HG03045 (cell line): Measurements from ENCODE around the gene HDAC9.

Experiments used
- ATAC-seq: cut with Tn5 transposase; IDR thresholded peaks from one replicate; pipeline ENCODE4 v1.9.1; 2021; ENCODE audit warnings: mild to moderate bottlenecking, moderate library complexity; ENCODE audit not compliant: unreplicated experiment

HDAC9 gene

DNA sequence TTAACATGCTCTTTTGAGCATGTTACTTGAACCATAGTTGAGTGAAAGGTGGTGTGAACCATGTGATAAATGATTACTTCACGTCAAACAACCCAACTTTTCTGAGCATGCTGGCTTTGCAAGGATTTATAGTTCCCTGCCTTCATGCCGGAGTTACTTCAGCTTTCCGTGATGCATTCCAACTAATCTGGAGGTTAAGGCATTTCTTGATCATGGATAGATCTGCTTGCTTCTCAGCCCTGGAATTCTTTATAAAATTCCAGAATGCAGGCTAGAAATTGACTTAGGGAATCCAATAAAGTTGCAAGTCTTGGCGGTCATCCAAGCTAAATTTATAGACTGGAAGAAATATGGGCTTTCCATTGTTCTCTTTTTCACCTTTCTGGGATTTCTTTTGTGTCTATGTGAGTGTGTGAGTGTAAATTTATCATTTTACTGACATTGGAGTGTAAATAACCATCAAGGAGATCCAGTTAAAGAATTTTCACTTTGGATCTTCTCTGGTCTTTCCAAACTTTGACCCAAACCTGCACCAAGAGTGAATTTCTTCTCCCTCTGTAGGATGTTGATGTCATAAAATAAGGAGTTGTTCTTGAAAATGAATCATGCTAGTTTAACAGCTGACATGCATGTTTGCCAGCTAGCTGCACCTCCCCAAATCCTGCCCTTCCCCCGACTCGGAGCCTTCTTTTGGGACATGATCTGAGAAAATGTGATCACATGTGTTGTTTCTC, 332.9 kb downstream of the HDAC9 start:
- ATAC-seq, result no peak

DNA sequence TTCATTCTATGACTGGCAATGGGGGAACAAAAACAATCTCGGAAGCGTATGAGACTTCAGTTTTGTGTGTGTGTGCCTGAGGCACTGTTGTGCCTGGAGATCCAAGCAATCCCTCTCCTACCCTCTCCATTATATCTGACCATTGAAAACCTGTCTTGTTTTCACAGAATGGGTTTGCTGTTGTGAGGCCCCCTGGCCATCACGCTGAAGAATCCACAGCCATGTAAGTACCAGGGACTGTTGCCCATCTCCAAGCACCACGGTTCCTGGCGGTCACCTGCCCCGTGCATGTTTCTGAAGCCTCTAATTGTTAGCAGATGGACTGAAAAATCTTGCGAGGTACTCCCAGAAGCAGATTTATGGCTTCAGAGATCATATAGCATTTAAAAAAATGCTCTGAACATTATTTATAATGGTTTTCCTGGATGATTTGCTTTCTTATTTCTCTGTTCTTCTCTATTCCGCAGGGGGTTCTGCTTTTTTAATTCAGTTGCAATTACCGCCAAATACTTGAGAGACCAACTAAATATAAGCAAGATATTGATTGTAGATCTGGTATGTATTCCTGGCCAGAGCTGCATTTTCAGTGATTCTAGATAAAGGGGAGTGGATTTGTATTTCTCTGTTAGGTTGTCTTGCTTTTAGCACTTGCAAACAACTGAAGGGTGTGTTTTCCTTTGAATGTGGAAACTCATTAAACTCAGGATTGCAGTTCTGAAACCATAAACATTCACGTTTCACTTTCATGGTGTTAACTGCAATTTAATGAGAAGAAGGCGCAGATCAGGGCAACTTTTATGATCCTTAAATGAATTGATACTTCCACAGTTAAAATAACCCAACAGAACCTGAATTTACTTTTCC, 333.7 kb downstream of the HDAC9 start:
- ATAC-seq, result no peak

DNA sequence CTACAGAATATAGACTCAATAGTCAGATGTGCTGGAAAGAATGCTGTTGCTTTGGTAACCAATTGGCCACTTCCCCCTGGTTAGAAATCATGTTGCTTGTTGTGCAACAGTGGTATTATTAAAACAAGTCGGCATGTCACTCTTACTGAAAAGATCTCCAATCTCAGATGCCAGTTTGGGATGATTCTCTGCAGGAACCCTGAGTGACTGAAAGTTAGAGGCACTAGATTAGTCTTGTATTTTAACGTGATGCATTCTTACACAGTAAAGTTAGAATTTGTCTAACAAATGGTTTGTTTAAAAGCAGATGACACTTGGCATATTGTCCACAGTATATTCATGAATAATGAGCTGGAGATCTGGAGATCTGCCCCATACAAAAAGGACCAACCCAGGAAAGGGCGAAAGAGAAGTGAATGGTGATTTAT, 334.3 kb downstream of the HDAC9 start:
- no peak for ATAC-seq

- ATAC-seq, result no peak
Observed at GRCh38 chr7:18831419-18831818, 335.9 kb downstream of the HDAC9 start.

DNA sequence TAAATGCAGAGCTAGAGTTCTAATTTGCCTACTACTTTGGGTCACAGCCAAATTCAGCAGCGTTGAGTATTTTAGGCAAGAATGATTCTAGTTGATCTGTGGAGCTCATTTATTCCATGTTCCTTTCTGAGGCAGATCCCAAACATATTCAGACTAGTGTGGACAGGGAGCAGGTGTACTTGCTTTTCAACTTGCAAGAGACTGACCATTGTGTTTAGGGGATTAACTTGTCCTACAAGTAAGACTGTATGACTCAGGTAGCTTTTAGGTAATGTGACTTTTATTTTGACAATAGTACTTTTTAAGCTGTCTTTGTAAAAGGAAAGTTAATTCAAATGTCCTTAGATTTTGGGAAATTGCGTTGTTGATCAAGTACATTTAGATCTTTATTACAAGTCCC, 336.4 kb downstream of the HDAC9 start:
- ATAC-seq, result no peak

- ATAC-seq, result no peak
Observed at GRCh38 chr7:18834577-18834976, 339.0 kb downstream of the HDAC9 start.

DNA sequence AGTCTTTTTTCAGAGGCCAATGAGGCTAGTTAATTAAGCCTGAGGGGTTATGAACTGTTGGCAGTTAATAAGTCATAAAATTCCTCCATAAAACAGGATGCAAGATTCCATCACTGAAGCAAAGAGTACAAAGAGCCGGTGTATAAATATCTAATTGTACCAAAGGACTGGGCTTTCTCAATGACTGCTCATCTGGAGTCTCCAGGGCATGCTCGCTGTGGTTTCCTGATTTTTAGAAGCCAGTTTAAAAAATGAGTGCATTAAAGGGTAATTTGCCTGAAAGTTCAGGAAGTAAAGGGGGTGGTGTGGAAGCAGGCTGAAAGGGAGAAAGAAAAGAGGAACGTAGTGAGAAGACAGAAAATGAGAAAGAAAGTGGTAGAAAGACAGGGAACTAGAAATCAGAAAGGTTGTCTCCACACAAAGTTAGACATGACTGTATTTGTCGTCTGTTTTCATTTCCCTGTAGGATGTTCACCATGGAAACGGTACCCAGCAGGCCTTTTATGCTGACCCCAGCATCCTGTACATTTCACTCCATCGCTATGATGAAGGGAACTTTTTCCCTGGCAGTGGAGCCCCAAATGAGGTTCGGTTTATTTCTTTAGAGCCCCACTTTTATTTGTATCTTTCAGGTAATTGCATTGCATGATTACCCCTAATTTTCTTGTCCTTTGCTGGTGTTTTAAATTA, 339.6 kb downstream of the HDAC9 start:
- no peak for ATAC-seq

- ATAC-seq, result no peak
Observed at GRCh38 chr7:18843979-18844378, 348.4 kb downstream of the HDAC9 start.

DNA sequence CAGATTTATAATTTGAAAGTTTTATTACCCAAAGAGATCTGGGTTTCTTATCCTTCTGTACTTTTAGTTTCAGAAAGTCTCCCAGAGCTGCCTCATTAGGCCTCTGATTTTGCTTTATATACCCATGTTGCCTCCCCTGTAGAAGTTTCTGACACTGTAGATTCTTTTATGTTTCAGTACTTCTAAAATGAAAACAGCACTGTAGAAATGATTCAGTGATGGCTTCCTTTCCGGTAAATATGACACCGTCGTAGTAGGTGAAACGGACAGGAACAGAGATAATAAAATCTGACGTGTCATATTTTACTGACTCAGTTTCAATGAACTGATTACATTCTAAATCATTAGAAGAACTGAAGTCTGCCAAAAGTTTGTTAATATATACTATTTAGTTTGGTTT, 349.2 kb downstream of the HDAC9 start:
- ATAC-seq, result no peak

GRCh38 chr7:18845700-18846099, 350.2 kb downstream of the HDAC9 start:
- no peak for ATAC-seq

- no peak for ATAC-seq
Observed at GRCh38 chr7:18846765-18847215, 351.2 kb downstream of the HDAC9 start.

- ATAC-seq, result no peak
Observed at GRCh38 chr7:18849130-18849529, 353.6 kb downstream of the HDAC9 start.

GRCh38 chr7:18855796-18856195, 360.2 kb downstream of the HDAC9 start:
- no peak for ATAC-seq

DNA sequence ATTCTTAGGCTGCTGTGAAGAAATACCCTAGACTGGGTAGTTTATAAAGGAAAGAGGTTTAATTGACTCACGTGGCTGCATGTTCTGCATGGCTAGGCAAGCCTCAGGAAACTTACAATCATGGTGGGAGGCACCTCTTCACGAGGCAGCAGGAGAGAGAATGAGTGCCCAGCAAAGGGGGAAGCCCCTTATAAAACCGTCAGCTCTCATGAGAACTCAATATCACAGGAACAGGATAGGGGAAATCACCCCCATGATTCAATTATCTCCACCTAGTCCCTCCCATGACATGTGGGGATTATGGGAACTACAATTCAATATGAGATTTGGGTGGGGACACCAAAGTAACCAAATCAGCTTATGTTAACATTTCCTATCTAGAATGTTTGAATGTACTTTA, 362.7 kb downstream of the HDAC9 start:
- no peak for ATAC-seq

GRCh38 chr7:18859318-18859717, 363.8 kb downstream of the HDAC9 start:
- ATAC-seq, result no peak

DNA sequence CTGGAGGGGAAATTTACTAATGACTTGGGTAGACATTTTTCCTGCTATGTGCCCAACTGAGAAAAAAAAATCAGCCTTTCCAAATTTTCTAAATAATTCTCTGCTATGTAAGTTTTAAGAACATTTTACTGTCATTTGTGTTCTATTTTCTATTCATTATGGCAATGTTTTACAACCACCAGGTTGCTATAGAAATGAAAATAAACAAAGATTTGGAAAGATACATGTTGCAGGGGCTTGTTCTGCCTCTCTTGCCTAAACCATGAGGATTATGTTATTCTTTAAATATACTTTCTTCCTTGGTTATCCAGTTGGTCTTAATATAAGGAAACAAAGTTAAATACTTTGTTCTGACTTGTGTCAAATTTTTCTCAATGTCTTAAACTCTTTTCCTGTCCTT, 364.7 kb downstream of the HDAC9 start:
- no peak for ATAC-seq

GRCh38 chr7:18861514-18862118, 366.1 kb downstream of the HDAC9 start:
- ATAC-seq, result peak; percentile 66

DNA sequence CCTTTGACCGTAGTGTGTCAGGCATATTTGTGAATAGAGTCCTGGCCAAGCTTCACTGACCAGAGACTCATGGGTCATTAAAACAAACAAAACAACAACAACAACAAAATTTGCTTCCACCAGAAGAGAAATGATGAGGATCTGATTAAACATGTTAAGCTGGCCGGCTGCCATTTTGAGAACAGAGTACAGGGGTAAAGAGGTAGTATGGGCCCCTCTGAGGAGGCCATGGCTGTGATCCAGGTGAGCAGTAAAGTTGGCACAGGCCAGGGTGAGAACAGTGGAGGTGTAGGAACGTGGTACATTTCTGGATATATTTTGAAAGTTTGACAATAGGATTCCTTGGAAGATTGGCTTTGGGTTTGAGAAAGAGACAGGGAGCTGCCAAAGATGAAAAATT, 369.4 kb downstream of the HDAC9 start:
- no peak for ATAC-seq

- ATAC-seq, result peak; percentile 92
Observed at GRCh38 chr7:18866359-18867036, 370.9 kb downstream of the HDAC9 start.

DNA sequence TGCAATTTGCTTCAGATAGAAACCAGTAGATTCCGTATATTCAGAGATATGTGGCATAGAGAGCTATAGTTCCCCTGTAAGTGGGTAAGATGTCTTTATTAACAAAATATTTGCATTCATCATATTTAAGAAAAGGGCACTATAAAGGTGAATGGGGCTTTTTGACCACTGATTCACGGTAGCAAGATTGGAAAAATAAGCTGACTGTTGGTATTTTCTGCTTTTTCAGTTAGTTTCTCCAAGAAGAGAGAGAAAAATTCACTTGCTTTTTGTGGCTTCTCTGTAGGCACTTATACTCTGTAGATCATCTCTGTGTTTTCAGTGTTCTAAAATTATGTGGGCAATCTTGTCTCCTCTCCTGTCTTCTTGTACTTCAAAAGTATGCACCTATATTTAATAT, 376.8 kb downstream of the HDAC9 start:
- no peak for ATAC-seq
